Nephron progenitor cell (in vitro differentiated cells): Measurements from ENCODE around the gene RGL1.
A peak's percentile ranks its signal among the peaks of the same experiment; 100 is the strongest.

Source experiments
- DNase-seq: peaks from one replicate; pipeline ENCODE4 v3.0.0; 2021
- H3K27ac Mint-ChIP-seq: 2 replicates; pipeline ENCODE4 v1.8.0; 2021; ENCODE audit warnings: mild to moderate bottlenecking, moderate library complexity, mixed read lengths
- H3K27me3 Mint-ChIP-seq: 2 replicates; pipeline ENCODE4 v1.8.0; 2021; ENCODE audit warnings: mild to moderate bottlenecking, low read depth, mixed read lengths; ENCODE audit not compliant: poor library complexity
- H3K36me3 Mint-ChIP-seq: 2 replicates; pipeline ENCODE4 v1.8.0; 2021; ENCODE audit warnings: low read depth, mixed read lengths
- H3K4me1 Mint-ChIP-seq: 2 replicates; pipeline ENCODE4 v1.8.0; 2021; ENCODE audit warnings: mixed read lengths
- H3K4me3 Mint-ChIP-seq: 2 replicates; pipeline ENCODE4 v1.8.0; 2021; ENCODE audit warnings: mild to moderate bottlenecking, moderate library complexity, mixed read lengths
- H3K9me3 Mint-ChIP-seq: 2 replicates; pipeline ENCODE4 v1.8.0; 2021; ENCODE audit warnings: mild to moderate bottlenecking, moderate library complexity, mixed read lengths
- TF ChIP-seq, protein P1 (sequence below): fragments of 200-600 bp; sonication (generic); IDR thresholded peaks from 2 replicates; pipeline ENCODE4 v1.5.0; 2021; ENCODE audit warnings: antibody characterized with exemption

RGL1 gene

DNA sequence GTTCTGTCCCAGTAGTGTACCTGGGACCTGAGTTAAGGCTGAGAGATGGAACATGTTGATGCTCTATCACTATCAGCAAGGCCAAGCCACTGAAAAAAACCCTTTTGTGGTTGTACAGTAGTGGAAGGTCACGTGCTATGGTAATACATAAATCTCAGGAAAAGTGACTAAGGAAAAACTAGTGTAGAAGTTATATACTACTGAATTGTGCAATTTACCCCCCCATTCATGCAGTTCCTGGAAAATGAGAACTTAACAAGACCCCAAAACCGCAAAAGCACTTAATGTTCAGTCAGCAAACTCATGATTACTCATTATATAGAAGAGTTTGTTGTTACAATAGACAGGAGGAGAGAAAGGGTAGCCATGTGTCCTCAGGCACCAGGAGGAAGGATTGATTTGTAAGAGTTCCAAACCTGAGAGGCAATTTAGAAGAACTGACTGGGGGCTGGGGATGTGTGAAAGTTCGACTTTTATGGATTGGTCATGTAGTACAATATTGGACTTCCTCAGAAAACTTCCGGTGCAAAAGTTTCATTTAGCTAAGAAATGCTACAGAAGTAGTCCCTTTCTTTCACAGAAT lies 91.6 kb downstream of the RGL1 start:
- H3K9me3 Mint-ChIP-seq: no peaks in the 10 kb centered on the region
- H3K4me1 Mint-ChIP-seq: peaks cover 14% of the 10 kb centered on the region
- no peak for DNase-seq
- peaks cover 68% of the 10 kb centered on the region for H3K36me3 Mint-ChIP-seq
- TF ChIP-seq, protein P1, sequence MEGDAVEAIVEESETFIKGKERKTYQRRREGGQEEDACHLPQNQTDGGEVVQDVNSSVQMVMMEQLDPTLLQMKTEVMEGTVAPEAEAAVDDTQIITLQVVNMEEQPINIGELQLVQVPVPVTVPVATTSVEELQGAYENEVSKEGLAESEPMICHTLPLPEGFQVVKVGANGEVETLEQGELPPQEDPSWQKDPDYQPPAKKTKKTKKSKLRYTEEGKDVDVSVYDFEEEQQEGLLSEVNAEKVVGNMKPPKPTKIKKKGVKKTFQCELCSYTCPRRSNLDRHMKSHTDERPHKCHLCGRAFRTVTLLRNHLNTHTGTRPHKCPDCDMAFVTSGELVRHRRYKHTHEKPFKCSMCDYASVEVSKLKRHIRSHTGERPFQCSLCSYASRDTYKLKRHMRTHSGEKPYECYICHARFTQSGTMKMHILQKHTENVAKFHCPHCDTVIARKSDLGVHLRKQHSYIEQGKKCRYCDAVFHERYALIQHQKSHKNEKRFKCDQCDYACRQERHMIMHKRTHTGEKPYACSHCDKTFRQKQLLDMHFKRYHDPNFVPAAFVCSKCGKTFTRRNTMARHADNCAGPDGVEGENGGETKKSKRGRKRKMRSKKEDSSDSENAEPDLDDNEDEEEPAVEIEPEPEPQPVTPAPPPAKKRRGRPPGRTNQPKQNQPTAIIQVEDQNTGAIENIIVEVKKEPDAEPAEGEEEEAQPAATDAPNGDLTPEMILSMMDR: no peak
- H3K27ac Mint-ChIP-seq: no peak overlapping the region
- H3K4me3 Mint-ChIP-seq: no peak overlapping the region
- H3K27me3 Mint-ChIP-seq: no peaks in the 10 kb centered on the region

DNA sequence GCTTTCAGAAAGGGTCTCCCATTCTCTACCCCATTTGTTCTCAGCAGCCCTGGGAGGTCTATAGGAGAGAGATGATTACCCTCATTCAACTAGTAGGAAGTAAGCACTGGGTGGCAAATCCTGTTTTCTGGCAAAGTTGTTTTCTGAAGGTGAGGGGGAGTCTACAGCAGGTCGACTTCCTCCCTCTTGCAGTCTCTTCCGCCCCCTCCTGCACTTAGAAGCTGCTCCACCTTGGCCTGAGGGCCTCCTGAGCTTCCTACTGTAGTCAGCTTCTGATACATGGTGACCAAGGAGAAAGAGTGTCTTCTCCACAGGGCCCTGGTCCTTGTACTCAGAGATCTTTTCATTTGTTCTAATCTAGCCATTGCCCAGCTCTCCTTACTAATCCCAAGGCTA lies 93.1 kb downstream of the RGL1 start:
- Mint-ChIP-seq H3K36me3 (peaks cover 63% of the 10 kb centered on the region), H3K27me3 (no peaks in the 10 kb centered on the region), H3K4me1 (peaks cover 14% of the 10 kb centered on the region), H3K4me3 (no peak overlapping the region), H3K9me3 (no peaks in the 10 kb centered on the region), H3K27ac (peak overlapping the region; percentile 94)
- TF ChIP-seq, protein P1: no peak
- no peak for DNase-seq

DNA sequence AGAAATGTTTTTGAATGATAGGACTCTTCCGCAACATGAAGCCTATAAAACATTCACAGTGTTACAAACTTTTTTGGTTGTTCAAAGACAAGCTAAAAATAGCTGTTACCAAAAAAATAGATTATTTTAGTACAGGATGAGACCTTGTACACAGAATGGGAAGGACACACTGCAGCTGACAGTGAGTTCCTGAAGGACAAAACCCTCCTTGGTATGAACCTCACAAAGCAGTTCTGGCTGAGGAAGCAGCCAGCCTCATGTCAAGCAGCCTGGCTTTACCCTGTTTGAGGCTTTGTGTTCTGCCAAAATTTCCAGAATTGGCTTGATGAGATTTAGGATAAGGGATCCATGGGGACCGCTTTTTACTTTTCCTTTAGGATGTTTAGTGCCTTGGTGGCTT lies 93.7 kb downstream of the RGL1 start:
- Mint-ChIP-seq H3K27ac (no peak overlapping the region), H3K9me3 (no peaks in the 10 kb centered on the region), H3K36me3 (peaks cover 66% of the 10 kb centered on the region), H3K4me1 (peaks cover 13% of the 10 kb centered on the region), H3K4me3 (no peak overlapping the region), H3K27me3 (no peaks in the 10 kb centered on the region)
- TF ChIP-seq, protein P1: no peak
- no peak for DNase-seq

DNA sequence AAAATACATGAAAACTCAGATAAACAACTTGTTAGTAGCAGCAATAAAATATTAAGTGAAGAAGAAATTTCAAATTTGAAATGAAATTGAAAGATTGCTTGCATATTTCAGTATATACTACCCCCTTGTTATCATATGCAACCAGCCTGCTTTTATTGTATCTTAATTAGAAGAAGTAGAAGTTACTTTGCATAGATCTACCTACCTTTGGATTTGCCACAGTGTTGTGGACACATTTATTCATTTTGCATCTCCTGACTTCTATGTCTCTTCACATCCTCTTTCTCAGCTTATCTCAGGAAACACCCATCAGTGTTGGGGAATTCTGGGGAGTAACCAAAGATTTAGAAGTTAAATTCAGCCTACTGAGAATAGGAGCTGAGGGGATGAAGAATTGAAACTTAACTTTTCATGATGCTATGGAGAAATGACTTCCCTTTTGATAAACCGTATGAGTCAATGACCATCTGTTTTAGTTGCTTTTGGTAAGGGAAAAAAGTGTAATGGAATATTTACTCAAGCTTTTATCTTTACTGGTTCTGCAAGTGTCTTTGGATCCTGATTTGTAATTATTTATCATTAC lies 96.9 kb downstream of the RGL1 start:
- TF ChIP-seq, protein P1: no peak
- H3K4me1 Mint-ChIP-seq: peaks cover 5% of the 10 kb centered on the region
- no peaks in the 10 kb centered on the region for H3K27me3 Mint-ChIP-seq
- H3K27ac Mint-ChIP-seq: no peak overlapping the region
- peaks cover 71% of the 10 kb centered on the region for H3K36me3 Mint-ChIP-seq
- H3K4me3 Mint-ChIP-seq: no peak overlapping the region
- DNase-seq: no peak
- no peaks in the 10 kb centered on the region for H3K9me3 Mint-ChIP-seq

DNA sequence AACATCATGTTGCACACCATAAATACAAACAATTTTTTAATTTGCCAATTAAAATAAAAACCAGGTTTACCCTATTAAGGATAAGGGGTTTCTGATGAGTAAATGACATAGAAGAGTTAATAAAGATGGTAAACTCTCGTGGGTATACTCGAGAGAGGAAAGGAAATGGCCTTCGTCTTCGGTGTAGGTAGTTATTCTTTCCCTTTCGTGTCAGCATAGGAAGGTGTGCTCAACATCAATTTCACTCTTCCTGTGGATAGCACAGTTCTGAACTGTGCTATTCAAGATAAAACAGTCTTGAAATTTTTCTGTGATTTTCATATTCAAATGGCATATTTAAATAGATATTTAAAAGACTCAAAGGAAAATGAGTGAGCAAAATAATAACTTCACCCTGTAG lies 98.2 kb downstream of the RGL1 start:
- DNase-seq: no peak
- Mint-ChIP-seq H3K4me3 (no peak overlapping the region), H3K36me3 (peaks cover 68% of the 10 kb centered on the region), H3K27ac (no peak overlapping the region), H3K9me3 (no peaks in the 10 kb centered on the region), H3K4me1 (peaks cover 2% of the 10 kb centered on the region), H3K27me3 (no peaks in the 10 kb centered on the region)
- TF ChIP-seq, protein P1: no peak

DNA sequence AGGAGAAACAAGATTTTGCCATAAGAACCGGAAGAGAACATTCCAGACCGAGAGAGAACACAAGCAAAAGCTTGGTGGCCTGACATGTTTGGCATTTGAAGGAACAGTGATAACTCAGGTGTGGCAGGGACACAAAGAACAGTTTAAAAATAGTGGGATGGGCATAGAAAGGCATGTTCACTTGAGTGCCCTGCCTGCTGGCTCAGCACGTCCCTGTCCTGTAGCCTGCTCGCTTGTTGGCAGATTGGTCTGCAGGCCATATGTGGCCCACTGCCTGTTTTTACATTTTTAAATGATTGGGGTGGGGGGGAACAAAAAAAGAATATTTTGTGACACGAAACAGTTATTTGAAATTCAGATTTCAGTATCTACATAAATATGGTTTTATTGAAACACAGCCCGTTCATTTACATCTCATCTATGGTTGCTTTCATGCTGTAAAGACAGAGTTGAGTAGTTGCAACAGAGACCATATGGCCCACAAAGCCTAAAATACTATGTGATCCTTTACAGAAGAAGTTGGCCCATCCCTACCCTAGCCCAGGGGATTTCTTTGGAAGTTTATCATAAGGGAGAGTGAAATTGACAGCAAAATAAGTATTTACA lies 100.7 kb downstream of the RGL1 start:
- Mint-ChIP-seq H3K4me1 (no peaks in the 10 kb centered on the region), H3K27me3 (no peaks in the 10 kb centered on the region), H3K9me3 (no peaks in the 10 kb centered on the region), H3K36me3 (peaks cover 70% of the 10 kb centered on the region), H3K27ac (no peak overlapping the region), H3K4me3 (no peak overlapping the region)
- TF ChIP-seq, protein P1: no peak
- DNase-seq: no peak
